Epithelial cell of esophagus (primary cell): ENCODE data around the gene CDKN1A.
"Not testable (repeated sequence)": the region's sequence is repeated elsewhere in the genome, so short reads cannot be mapped to it uniquely, and the experiment has no call there.

Experiments used
- DNase-seq: peaks from one replicate; pipeline ENCODE4 v3.0.0; 2010; ENCODE audit warnings: low read depth
- H3K4me3 ChIP-seq: 2 replicates; pipeline ENCODE4 v1.5.1; 2011; ENCODE audit warnings: mild to moderate bottlenecking, low read length, control low read depth
- CTCF ChIP-seq: IDR thresholded peaks from 2 replicates; pipeline ENCODE4 v1.5.1; 2011; ENCODE audit warnings: low read depth, mild to moderate bottlenecking, low read length, control low read depth, inconsistent platforms; ENCODE audit not compliant: insufficient read depth; ENCODE audit errors: missing control alignments

Gene CDKN1A

GRCh38 chr6:36703982-36704381 is 25.5 kb downstream of the CDKN1A start:
- TF ChIP-seq CTCF = no peak
- no peak overlapping the region for H3K4me3 ChIP-seq
- no peak for DNase-seq

DNA sequence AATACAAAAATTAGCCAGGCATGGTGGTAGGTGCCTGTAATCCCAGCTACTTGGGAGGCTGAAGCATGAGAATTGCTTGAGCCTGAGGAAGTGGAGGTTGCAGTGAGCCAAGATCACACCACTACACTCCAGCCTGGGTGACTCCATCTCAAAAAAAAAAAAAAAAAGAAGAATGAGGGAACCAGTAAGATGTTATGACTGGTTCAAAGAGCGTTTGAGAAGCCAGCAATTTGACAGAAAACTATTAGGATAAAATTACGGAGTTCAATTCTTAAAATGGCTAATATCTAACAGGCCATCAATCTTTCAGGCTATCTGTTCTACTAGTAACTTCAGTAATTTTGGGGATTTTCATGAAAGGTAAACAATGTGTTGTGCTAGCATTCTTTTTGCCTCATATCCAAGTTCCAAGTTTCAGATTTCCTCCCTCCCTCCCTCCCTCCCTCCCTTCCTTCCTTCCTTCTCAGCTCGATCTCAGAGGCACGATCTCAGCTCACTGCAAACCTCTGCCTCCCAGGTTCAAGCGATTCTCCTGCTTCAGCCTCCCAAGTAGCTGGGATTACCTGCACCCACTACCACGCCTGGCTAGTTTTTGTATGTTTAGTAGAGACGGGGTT is 26.6 kb downstream of the CDKN1A start:
- DNase-seq, H3K4me3 ChIP-seq: not testable (repeated sequence)

- no peak for DNase-seq
- no peak for TF ChIP-seq CTCF
- H3K4me3 ChIP-seq = no peak overlapping the region
Measured at GRCh38 chr6:36706339-36706738, 27.8 kb downstream of the CDKN1A start.

GRCh38 chr6:36712816-36713215 is 34.3 kb downstream of the CDKN1A start:
- H3K4me3 ChIP-seq = no peak overlapping the region
- no peak for TF ChIP-seq CTCF
- no peak for DNase-seq

DNA sequence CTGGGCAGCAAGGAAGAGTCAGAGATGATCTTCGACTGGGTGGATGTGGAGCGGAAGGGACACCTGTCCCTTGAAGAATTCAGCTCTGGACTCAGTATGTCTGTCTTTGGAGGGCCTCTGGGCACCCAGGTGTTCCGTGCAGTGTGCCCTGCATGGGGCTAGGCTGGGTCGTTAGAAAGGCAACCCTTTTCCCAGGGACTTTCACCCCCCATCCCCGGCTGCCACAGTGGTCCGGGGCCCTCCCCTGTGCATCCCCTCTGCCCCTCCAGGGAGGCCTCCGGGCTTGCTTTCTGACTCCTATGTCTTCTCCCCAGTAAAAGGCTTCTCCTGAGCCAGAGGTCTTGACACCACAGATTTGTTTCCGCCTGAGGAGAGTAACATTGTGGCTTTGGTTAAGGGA is 35.3 kb downstream of the CDKN1A start:
- no peak overlapping the region for H3K4me3 ChIP-seq
- DNase-seq = no peak
- TF ChIP-seq CTCF = no peak

- TF ChIP-seq CTCF = no peak
- DNase-seq = no peak
Measured at GRCh38 chr6:36714511-36714910, 36.0 kb downstream of the CDKN1A start.

DNA sequence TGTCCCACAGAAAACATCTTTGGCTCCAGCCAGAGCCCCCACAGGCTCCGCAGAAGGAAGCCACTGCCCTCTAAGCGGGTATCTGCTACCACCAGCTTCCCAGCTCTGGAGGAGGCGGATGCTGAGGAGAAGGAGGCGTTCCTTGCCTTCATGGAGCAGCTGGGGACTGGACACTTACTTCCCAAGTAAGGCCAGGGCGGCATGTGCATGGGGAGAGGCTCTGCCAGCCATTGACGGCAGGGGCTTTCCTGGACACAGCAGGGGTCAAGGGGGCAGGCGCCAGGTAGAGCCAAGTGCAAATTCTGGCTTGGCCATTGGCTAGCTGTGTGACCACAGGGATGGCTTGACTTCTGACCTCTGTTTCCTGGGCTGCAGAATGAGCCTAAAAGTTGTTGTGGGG is 37.0 kb downstream of the CDKN1A start:
- no peak for DNase-seq
- H3K4me3 ChIP-seq = no peak overlapping the region
- no peak for TF ChIP-seq CTCF

More at GRCh38 chr6:36714511-36714910, 36.0 kb downstream of the CDKN1A start:
- H3K4me3 ChIP-seq = no peak overlapping the region
